Measurements from ENCODE around the gene LTB. TPM values are rescaled to one million over a fixed set of nuclear protein-coding genes. Genes with fewer than 3 reads are reported as not detected.
"Not testable (repeated sequence)": the region's sequence is repeated elsewhere in the genome, so short reads cannot be mapped to it uniquely, and the experiment has no call there.

The LTB gene
- polyA plus RNA-seq, 4 donors: 4.0 to 19.7 (median 8.0) TPM

DNA sequence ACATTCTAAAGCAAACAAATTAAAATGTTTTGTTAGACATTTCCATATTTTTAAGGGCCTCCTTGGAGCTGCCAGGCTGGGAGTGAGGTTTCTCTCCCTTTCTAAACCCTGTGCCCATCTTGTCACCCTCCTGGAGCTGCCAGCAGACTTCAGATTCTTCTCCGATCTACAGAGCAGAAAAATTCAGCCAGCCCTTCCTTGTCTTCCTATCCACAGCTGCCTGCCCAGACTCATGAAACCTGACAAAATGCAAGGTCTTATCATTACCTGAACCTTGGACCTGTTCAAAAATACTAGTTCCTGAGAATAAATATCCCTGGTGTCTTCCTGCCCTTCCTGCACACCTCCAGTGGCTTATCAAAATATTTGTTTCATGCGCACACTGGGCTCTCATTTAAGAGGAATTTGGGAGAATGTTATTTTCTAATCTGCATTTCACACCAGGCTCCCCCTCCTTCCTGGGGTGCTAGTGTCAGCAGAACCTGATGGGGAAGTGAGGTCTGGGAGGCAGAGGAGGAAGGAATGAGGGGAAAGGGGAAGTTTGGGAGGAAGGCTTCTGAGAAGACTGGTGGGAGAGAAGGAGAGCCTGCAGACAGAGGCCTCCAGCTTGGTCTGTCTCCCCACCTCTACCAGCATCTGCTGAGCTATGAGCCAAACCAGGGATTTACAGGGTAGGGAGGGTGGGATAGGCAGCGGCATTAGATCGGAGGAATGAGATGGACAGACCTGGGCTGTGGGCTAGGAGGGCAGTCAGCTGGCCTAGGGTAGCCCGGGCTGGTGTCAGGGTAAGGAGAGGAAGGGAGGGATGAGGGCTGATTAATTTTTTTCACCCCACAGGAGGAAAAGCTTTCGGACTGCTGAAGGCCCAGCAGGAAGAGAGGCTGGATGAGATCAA lies 32.7 kb upstream of the LTB start, which contains the start of gene AIF1:
Gene AIF1 (plus strand): TSS at position 551 of the 895 bp plus-strand sequence. CDS start 96 bp downstream, at position 647.
- Histone ChIP-seq H3K4me1 (ENCODE audit: control insufficient read depth in 3 of 3, insufficient read depth in 2 of 3, low read depth in 1 of 3, low read length in 2 of 3) (peaks cover 0 to 20% (median 2%) of the 10 kb centered on the region in 3 donors), H3K27ac (ENCODE audit: low read depth in 1 of 3, low read length in 2 of 3) (peak within 1 kb of the TSS in 2 of 3 donors; percentile 52 to 69), H3K4me3 (ENCODE audit: low read depth in 1 of 3, low read length in 3 of 3) (no peak within 1 kb of the TSS), H3K9me3 (ENCODE audit: control insufficient read depth in 2 of 2, insufficient read depth in 1 of 2, low read depth in 1 of 2, low read length in 1 of 2) (no peaks in the 10 kb centered on the region), H3K36me3 (ENCODE audit: control insufficient read depth in 3 of 3, insufficient read depth in 2 of 3, low read depth in 1 of 3, low read length in 3 of 3) (no peaks in the 10 kb centered on the region), H3K27me3 (ENCODE audit: control insufficient read depth in 3 of 3, insufficient read depth in 3 of 3, low read length in 3 of 3) (no peaks in the 10 kb centered on the region)
- DNase-seq (peak; percentile 62 to 64), FAIRE-seq (no peak)
- WGBS, 3 donors: 51 to 63% (median 51%) methylated on average over 6 of the region's 6 CpGs

DNA sequence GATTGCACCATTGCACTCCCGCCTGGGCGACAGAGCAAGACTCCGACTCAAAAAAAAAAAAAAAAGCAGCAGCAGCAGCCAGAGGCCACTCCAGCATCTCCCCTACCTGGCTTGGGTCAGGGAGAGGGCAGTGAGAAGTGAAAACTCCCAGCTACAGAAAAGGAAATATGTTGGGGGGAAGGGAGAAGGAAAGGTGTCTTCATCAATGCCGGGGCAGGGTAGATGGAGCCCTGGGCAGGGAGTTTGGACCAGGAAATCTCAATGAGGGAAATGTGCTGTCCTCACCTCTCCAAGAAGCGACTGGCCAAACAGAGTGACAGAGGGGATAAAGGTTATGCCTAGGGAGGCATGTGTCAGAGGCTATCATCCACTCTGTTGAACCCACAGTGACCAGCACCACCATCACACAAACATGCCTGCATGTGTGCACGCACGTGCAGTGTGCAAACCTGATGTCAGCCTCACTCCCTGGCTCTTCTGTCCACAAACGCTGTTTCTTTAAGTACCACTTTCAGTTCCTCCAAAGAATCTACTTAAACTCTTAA lies 31.9 kb upstream of the LTB start:
- 33 to 64% (median 58%) methylated on average over 8 of the region's 8 CpGs for WGBS, 3 donors
- H3K27ac ChIP-seq (ENCODE audit: low read depth in 1 of 3, low read length in 2 of 3): peak overlapping the region in 1 of 3 donors; percentile 69
- no peaks in the 10 kb centered on the region for H3K27me3 ChIP-seq (ENCODE audit: control insufficient read depth in 3 of 3, insufficient read depth in 3 of 3, low read length in 3 of 3)
- no peaks in the 10 kb centered on the region for H3K9me3 ChIP-seq (ENCODE audit: control insufficient read depth in 2 of 2, insufficient read depth in 1 of 2, low read depth in 1 of 2, low read length in 1 of 2)
- peaks cover 0 to 20% (median 2%) of the 10 kb centered on the region in 3 donors for H3K4me1 ChIP-seq (ENCODE audit: control insufficient read depth in 3 of 3, insufficient read depth in 2 of 3, low read depth in 1 of 3, low read length in 2 of 3)
- no peak for FAIRE-seq
- DNase-seq: peak; percentile 30 to 39
- no peak overlapping the region for H3K4me3 ChIP-seq (ENCODE audit: low read depth in 1 of 3, low read length in 3 of 3)
- H3K36me3 ChIP-seq (ENCODE audit: control insufficient read depth in 3 of 3, insufficient read depth in 2 of 3, low read depth in 1 of 3, low read length in 3 of 3): no peaks in the 10 kb centered on the region

DNA sequence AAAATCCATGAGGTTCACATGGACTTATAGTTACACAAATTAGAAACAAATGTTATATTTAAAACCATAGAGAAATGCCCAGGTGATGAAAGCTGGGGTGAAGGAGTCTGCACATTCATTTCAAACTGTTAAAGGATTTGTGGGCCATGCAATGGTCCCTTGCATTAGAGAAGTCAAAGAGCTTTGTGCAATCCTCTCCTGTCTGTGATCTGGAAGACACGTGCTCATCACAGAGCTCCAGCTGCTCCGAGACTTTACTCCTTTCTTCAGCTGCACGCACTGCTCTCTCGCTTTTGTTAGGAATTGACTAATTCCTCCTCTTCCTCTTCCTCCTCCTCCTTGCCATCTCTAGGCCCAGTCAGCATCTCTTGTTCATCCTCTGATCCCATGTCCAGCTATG lies 28.7 kb upstream of the LTB start:
- FAIRE-seq: no peak
- H3K9me3 ChIP-seq (ENCODE audit: control insufficient read depth in 2 of 2, insufficient read depth in 1 of 2, low read depth in 1 of 2, low read length in 1 of 2): no peaks in the 10 kb centered on the region
- H3K27ac ChIP-seq (ENCODE audit: low read depth in 1 of 3, low read length in 2 of 3): no peak overlapping the region
- H3K4me3 ChIP-seq (ENCODE audit: low read depth in 1 of 3, low read length in 3 of 3): no peak overlapping the region
- no peaks in the 10 kb centered on the region for H3K27me3 ChIP-seq (ENCODE audit: control insufficient read depth in 3 of 3, insufficient read depth in 3 of 3, low read length in 3 of 3)
- H3K4me1 ChIP-seq (ENCODE audit: control insufficient read depth in 3 of 3, insufficient read depth in 2 of 3, low read depth in 1 of 3, low read length in 2 of 3): peaks cover 0 to 20% (median 2%) of the 10 kb centered on the region in 3 donors
- no peak for DNase-seq
- WGBS, 3 donors: 86 to 90% (median 88%) methylated on average over 4 of the region's 4 CpGs
- H3K36me3 ChIP-seq (ENCODE audit: control insufficient read depth in 3 of 3, insufficient read depth in 2 of 3, low read depth in 1 of 3, low read length in 3 of 3): no peaks in the 10 kb centered on the region

DNA sequence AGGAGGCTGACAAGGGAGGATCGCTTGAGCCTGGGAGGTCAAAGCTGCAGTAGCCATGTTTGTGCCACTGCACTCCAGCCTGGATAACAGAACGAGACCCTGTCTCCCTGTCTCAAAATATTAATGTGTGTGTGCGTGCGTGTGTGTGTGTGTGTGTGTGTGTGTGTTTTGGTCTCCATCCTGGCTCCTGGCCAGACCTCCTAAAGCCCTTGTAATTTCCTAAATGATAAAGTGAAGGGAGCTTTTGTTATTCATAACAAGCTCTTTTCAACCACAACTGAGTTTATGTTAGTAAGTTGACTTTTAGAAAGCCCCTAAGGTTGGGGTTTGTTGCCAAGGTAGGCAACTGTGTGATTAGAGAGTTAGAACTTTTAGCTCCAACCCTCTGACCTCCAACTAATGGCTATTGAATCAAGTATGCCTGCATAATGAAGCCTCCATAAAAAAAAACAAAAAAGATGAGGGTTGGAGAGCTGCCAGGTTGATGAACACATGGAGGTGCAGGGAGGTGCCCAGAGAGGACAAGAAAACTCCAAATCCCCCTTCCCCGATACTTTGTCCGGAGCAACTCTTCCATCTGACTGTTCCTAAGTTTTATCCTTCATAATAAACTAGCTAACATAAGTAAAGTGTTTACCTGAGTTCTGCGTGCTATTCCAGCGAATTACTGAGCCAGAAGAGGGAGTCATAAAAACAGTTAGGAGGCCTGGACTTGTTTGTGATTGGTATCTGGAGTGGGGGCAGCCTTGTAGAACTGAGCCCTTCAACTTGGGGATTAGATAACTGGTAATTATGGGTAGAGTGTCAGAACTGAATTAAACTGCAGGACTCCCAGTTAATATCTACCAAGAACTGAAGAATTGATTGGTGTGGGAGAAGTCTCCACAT lies 27.5 kb upstream of the LTB start:
- no peak for FAIRE-seq
- no peaks in the 10 kb centered on the region for H3K9me3 ChIP-seq (ENCODE audit: control insufficient read depth in 2 of 2, insufficient read depth in 1 of 2, low read depth in 1 of 2, low read length in 1 of 2)

DNA sequence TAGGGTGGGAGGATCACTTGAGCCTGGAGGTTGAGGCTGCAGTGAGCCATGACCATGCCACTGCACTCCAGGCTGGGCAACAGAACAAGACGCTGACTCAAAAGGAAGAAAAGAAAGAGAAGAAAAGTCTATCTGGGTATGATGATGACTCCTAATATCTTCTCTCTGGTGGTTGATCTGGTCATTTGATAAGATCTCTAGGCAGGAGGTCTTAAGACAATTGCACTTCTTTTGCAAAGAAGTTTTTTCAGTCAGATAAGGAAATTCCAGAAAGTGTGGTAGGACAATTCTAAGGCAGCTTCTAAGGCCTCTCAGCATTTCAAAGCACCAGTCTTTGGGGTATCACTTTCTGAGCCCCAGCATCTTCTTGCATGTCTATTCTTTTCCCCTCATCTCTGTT lies 25.1 kb upstream of the LTB start:
- Histone ChIP-seq H3K27ac (ENCODE audit: low read depth in 1 of 3, low read length in 2 of 3) (no peak overlapping the region), H3K4me3 (ENCODE audit: low read depth in 1 of 3, low read length in 3 of 3) (no peak overlapping the region), H3K4me1 (ENCODE audit: control insufficient read depth in 3 of 3, insufficient read depth in 2 of 3, low read depth in 1 of 3, low read length in 2 of 3) (no peaks in the 10 kb centered on the region), H3K36me3 (ENCODE audit: control insufficient read depth in 3 of 3, insufficient read depth in 2 of 3, low read depth in 1 of 3, low read length in 3 of 3) (no peaks in the 10 kb centered on the region), H3K9me3 (ENCODE audit: control insufficient read depth in 2 of 2, insufficient read depth in 1 of 2, low read depth in 1 of 2, low read length in 1 of 2) (no peaks in the 10 kb centered on the region), H3K27me3 (ENCODE audit: control insufficient read depth in 3 of 3, insufficient read depth in 3 of 3, low read length in 3 of 3) (no peaks in the 10 kb centered on the region)
- WGBS, 3 donors: 75 to 84% (median 79%) methylated on average over 1 of the region's 1 CpG
- FAIRE-seq (no peak), DNase-seq (no peak)

More for the DNA sequence above, 27.5 kb upstream of the LTB start:
- no peak for DNase-seq
- H3K27me3 ChIP-seq (ENCODE audit: control insufficient read depth in 3 of 3, insufficient read depth in 3 of 3, low read length in 3 of 3): no peaks in the 10 kb centered on the region
- H3K4me1 ChIP-seq (ENCODE audit: control insufficient read depth in 3 of 3, insufficient read depth in 2 of 3, low read depth in 1 of 3, low read length in 2 of 3): peaks cover 0 to 9% (median 0%) of the 10 kb centered on the region in 3 donors
- no peak overlapping the region for H3K4me3 ChIP-seq (ENCODE audit: low read depth in 1 of 3, low read length in 3 of 3)
- no peak overlapping the region for H3K27ac ChIP-seq (ENCODE audit: low read depth in 1 of 3, low read length in 2 of 3)
- H3K36me3 ChIP-seq (ENCODE audit: control insufficient read depth in 3 of 3, insufficient read depth in 2 of 3, low read depth in 1 of 3, low read length in 3 of 3): no peaks in the 10 kb centered on the region
- WGBS, 3 donors: 66 to 70% (median 70%) methylated on average over 8 of the region's 8 CpGs

DNA sequence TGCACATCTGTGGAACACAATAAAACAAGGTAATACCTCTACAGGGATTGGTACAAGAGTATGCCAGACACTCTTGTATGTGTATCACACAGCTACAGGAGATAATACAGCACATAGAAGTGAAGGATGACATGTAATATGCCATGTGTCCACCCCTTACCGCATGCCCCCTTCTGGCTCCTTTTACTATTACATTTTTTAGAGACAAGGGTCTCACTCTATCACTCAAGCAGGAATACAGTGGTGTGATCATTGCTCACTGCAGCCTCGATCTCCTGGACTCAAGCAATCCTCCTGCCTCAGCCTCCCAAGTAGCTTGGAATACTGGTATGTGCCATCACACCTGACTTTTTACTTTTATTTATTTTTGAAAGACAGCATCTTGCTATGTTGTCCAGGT lies 14.8 kb upstream of the LTB start:
- Histone ChIP-seq H3K27ac (ENCODE audit: low read depth in 1 of 3, low read length in 2 of 3) (no peak overlapping the region), H3K9me3 (ENCODE audit: control insufficient read depth in 2 of 2, insufficient read depth in 1 of 2, low read depth in 1 of 2, low read length in 1 of 2) (no peaks in the 10 kb centered on the region), H3K36me3 (ENCODE audit: control insufficient read depth in 3 of 3, insufficient read depth in 2 of 3, low read depth in 1 of 3, low read length in 3 of 3) (no peaks in the 10 kb centered on the region), H3K4me3 (ENCODE audit: low read depth in 1 of 3, low read length in 3 of 3) (no peak overlapping the region), H3K27me3 (ENCODE audit: control insufficient read depth in 3 of 3, insufficient read depth in 3 of 3, low read length in 3 of 3) (no peaks in the 10 kb centered on the region), H3K4me1 (ENCODE audit: control insufficient read depth in 3 of 3, insufficient read depth in 2 of 3, low read depth in 1 of 3, low read length in 2 of 3) (no peaks in the 10 kb centered on the region)
- no peak for DNase-seq
- no peak for FAIRE-seq
- 25 to 27% (median 26%) methylated on average over 2 of the region's 2 CpGs for WGBS, 3 donors

DNA sequence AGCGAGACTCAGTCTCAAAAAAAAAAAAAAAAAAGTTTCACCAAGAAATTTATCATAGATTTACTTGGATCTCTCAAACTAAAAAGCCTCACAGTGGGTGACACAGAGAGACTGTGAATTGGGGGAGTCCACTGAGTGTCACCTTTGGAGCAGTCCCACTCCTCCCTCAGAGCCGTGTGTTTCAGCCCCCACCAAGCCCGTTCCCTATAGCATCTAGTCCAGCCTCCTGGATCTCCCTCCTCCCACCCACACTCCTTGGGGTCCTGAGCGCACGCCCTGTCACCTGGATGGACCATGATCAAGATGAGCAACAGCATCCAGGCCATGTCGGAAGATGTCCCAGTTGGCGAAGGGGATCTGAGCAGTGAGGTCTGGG lies 10.2 kb upstream of the LTB start:
- no peaks in the 10 kb centered on the region for H3K4me1 ChIP-seq (ENCODE audit: control insufficient read depth in 3 of 3, insufficient read depth in 2 of 3, low read depth in 1 of 3, low read length in 2 of 3)
- no peak for FAIRE-seq
- 85 to 95% (median 94%) methylated on average over 7 of the region's 7 CpGs for WGBS, 3 donors

DNA sequence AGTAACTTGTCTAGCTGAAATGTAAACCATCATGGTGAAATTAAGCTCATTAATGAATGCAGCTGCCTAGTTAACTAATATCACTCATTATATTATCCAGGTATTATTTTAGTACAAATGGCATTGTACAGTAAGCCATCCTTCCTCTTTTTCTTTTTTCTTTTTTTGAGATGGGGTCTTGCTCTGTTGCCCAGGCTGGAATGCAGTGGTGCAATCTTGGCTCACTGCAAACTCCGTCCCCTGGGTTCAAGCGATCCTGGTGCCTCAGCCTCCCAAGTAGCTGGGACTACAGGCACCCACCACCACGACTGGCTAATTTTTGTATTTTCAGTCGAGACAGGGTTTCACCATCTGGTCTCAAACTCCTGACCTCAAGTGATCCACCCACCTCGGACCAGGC lies 8.5 kb upstream of the LTB start:
- H3K9me3 ChIP-seq (ENCODE audit: control insufficient read depth in 2 of 2, insufficient read depth in 1 of 2, low read depth in 1 of 2, low read length in 1 of 2); H3K27ac ChIP-seq (ENCODE audit: low read depth in 1 of 3, low read length in 2 of 3); H3K4me1 ChIP-seq (ENCODE audit: control insufficient read depth in 3 of 3, insufficient read depth in 2 of 3, low read depth in 1 of 3, low read length in 2 of 3); FAIRE-seq; DNase-seq; H3K4me3 ChIP-seq (ENCODE audit: low read depth in 1 of 3, low read length in 3 of 3); H3K36me3 ChIP-seq (ENCODE audit: control insufficient read depth in 3 of 3, insufficient read depth in 2 of 3, low read depth in 1 of 3, low read length in 3 of 3); H3K27me3 ChIP-seq (ENCODE audit: control insufficient read depth in 3 of 3, insufficient read depth in 3 of 3, low read length in 3 of 3): not testable (repeated sequence)
- WGBS, 3 donors: 82 to 92% (median 90%) methylated on average over 5 of the region's 5 CpGs

More for the DNA sequence above, 10.2 kb upstream of the LTB start:
- H3K36me3 ChIP-seq (ENCODE audit: control insufficient read depth in 3 of 3, insufficient read depth in 2 of 3, low read depth in 1 of 3, low read length in 3 of 3): no peaks in the 10 kb centered on the region
- H3K27ac ChIP-seq (ENCODE audit: low read depth in 1 of 3, low read length in 2 of 3): no peak overlapping the region
- H3K9me3 ChIP-seq (ENCODE audit: control insufficient read depth in 2 of 2, insufficient read depth in 1 of 2, low read depth in 1 of 2, low read length in 1 of 2): no peaks in the 10 kb centered on the region
- no peak overlapping the region for H3K4me3 ChIP-seq (ENCODE audit: low read depth in 1 of 3, low read length in 3 of 3)
- no peak for DNase-seq
- no peaks in the 10 kb centered on the region for H3K27me3 ChIP-seq (ENCODE audit: control insufficient read depth in 3 of 3, insufficient read depth in 3 of 3, low read length in 3 of 3)

Data from small intestine (tissue), 7 donors.